Astrocyte of the spinal cord (primary cell): Measurements from ENCODE around the gene NOL3.

Source experiments
- DNase-seq: peaks from one replicate; pipeline ENCODE4 v3.0.0; 2011; ENCODE audit warnings: low read depth, low spot score
- H3K4me3 ChIP-seq: 2 replicates; pipeline ENCODE4 v1.5.1; 2011; ENCODE audit warnings: low read depth, mild to moderate bottlenecking, low read length, moderate library complexity
- CTCF ChIP-seq: IDR thresholded peaks from 2 replicates; pipeline ENCODE4 v1.5.1; 2012; ENCODE audit warnings: low read depth, mild to moderate bottlenecking, low read length, inconsistent platforms
- in situ Hi-C: cut with HindIII; loops from 2 replicates; pipeline ENCODE4 v1.10.0; 2017; ENCODE audit warnings: low sequenced_read_pairs

The NOL3 gene

GRCh38 chr16:67154578-67155294, 15.6 kb upstream of the NOL3 start:
- in situ Hi-C loops = no loop called here
- no peak overlapping the region for H3K4me3 ChIP-seq
- no peak for DNase-seq
- no peak for TF ChIP-seq CTCF

- H3K4me3 ChIP-seq = no peak overlapping the region
- peak; percentile 58 for DNase-seq
- in situ Hi-C loops = no loop called here
- peak; percentile 78 for TF ChIP-seq CTCF
Measured at GRCh38 chr16:67155295-67156142, 14.8 kb upstream of the NOL3 start.

- no peak for TF ChIP-seq CTCF
- H3K4me3 ChIP-seq = no peak overlapping the region
Measured at GRCh38 chr16:67156143-67156844, 14.0 kb upstream of the NOL3 start.

GRCh38 chr16:67157106-67157748, 13.1 kb upstream of the NOL3 start:
- DNase-seq = no peak
- in situ Hi-C loops = no loop called here
- no peak for TF ChIP-seq CTCF
- no peak overlapping the region for H3K4me3 ChIP-seq

More at GRCh38 chr16:67156143-67156844, 14.0 kb upstream of the NOL3 start:
- in situ Hi-C loops = no loop called here
- no peak for DNase-seq

- in situ Hi-C loops = no loop called here
- H3K4me3 ChIP-seq = no peak overlapping the region
- DNase-seq = no peak
- no peak for TF ChIP-seq CTCF
Measured at GRCh38 chr16:67157892-67158635, 12.3 kb upstream of the NOL3 start.
